K562 (cell line): ENCODE data around the gene FAM193A. TPM values are rescaled to one million over a fixed set of nuclear protein-coding genes. Genes with fewer than 3 reads are reported as not detected.

Experiments
- ATAC-seq: fragments of 200-7000 bp; cut with Tn5 transposase; 3 replicates; pipeline ENCODE4 v1.9.1; 2020; ENCODE audit warnings: moderate library complexity
- BruUV-seq: library from RNA; stranded (reverse); fragments of 400-500 nt; replicated peaks from 2 replicates; lab custom pipeline; 2021; lab: Mats Ljungman, UMichigan
- CTCF ChIA-PET: fragments of 300-600 bp; formaldehyde crosslinking; extraction: SDS; loops from one replicate; lab custom pipeline; 2021; ENCODE audit warnings: low intra/inter-chr PET ratio; lab: Yijun Ruan, JAX
- POLR2A ChIA-PET: fragments of 300-600, 350-650 bp; sonication (Branson Sonifier 250); formaldehyde crosslinking; extraction: SDS; loops from one replicate; lab custom pipeline; 2021; ENCODE audit warnings: antibody characterized with exemption, inconsistent platforms; lab: Yijun Ruan, JAX
- DNase-seq, 4 experiments: peaks; one replicate each; pipeline versions ENCODE4 v3.0.0 to v3.0.0-alpha.2; 2011 to 2018; ENCODE audit warnings: low spot score in 3 of 4, mixed read lengths in 3 of 4; ENCODE audit errors: extremely low read depth in 1 of 4
- FAIRE-seq: peaks from 2 replicates; lab custom pipeline; 2011; peaks lifted over from hg19 to GRCh38; lab: Jason Lieb, UNC
- H2AFZ ChIP-seq: 2 replicates; pipeline ENCODE4 v1.6.0; 2011; ENCODE audit warnings: low read depth, low read length, control low read depth, inconsistent platforms
- H3K27ac ChIP-seq: fragments of 200-600 bp; 3 replicates; pipeline ENCODE4 v1.8.0; 2011; ENCODE audit warnings: low read depth, mild to moderate bottlenecking, control low read depth, inconsistent platforms, low read length, moderate library complexity, mixed read lengths; ENCODE audit errors: extremely low read depth
- H3K27me3 ChIP-seq, 2 experiments: fragments of 300-600 bp in 1 of 2; 2 replicates in 1 of 2; 3 replicates in 1 of 2; pipeline versions ENCODE4 v1.6.0 to v1.8.0; 2011; ENCODE audit warnings: inconsistent platforms in 2 of 2, low read length in 2 of 2, mild to moderate bottlenecking in 1 of 2, mixed read lengths in 1 of 2, moderate library complexity in 1 of 2; ENCODE audit not compliant: control insufficient read depth in 2 of 2, insufficient read depth in 2 of 2
- H3K36me3 ChIP-seq: fragments of 300-600 bp; 3 replicates; pipeline ENCODE4 v1.8.0; 2011; ENCODE audit warnings: mild to moderate bottlenecking, low read length, inconsistent platforms; ENCODE audit not compliant: control insufficient read depth, insufficient read depth
- H3K4me1 ChIP-seq, 2 experiments: fragments of 200-600 bp in 1 of 2; replicated peaks in 1 of 2; 2 replicates in 1 of 2; 3 replicates in 1 of 2; pipeline versions ENCODE4 v1.5.1 to v1.8.0; 2011; ENCODE audit warnings: inconsistent platforms in 2 of 2, low read length in 2 of 2, mild to moderate bottlenecking in 1 of 2, mixed read lengths in 1 of 2, moderate library complexity in 1 of 2; ENCODE audit not compliant: control insufficient read depth in 2 of 2, insufficient read depth in 2 of 2
- H3K4me2 ChIP-seq: 2 replicates; pipeline ENCODE4 v1.6.1; 2011; ENCODE audit warnings: low read length, control low read depth, inconsistent platforms, mixed read lengths; ENCODE audit not compliant: insufficient read depth
- H3K4me3 ChIP-seq: fragments of 200-600 bp; sonication (generic), shearing (Covaris generic); 2 replicates; pipeline ENCODE4 v1.5.1; 2016; ENCODE audit warnings: control low read depth, inconsistent platforms
- H3K79me2 ChIP-seq: fragments of 200-600 bp; 3 replicates; pipeline ENCODE4 v1.8.0; 2011; ENCODE audit warnings: low read length, inconsistent platforms; ENCODE audit not compliant: control insufficient read depth, insufficient read depth
- H3K9ac ChIP-seq, 2 experiments: 2 replicates each; pipeline versions ENCODE4 v1.6.0 to v1.6.1; 2011; ENCODE audit warnings: low read depth in 2 of 2, low read length in 2 of 2, control low read depth in 1 of 2, inconsistent platforms in 1 of 2, mild to moderate bottlenecking in 1 of 2, mixed read lengths in 1 of 2; ENCODE audit not compliant: insufficient read depth in 1 of 2
- H3K9me1 ChIP-seq: one replicate; pipeline ENCODE4 v1.6.0; 2011; ENCODE audit warnings: inconsistent platforms, mild to moderate bottlenecking, low read length, moderate library complexity; ENCODE audit not compliant: control insufficient read depth, insufficient read depth
- H3K9me3 ChIP-seq: replicated peaks from 2 replicates; pipeline ENCODE4 v1.5.1; 2011; ENCODE audit warnings: low read depth, low read length, inconsistent platforms; ENCODE audit not compliant: control insufficient read depth, insufficient read depth
- H4K20me1 ChIP-seq: replicated peaks from 2 replicates; pipeline ENCODE4 v1.6.1; 2011; ENCODE audit warnings: low read length, inconsistent platforms, mixed read lengths; ENCODE audit not compliant: control insufficient read depth, insufficient read depth
- CSDE1 ChIP-seq, 2 experiments: fragments of 450-650 bp; IDR thresholded peaks; 2 replicates each; pipeline ENCODE4 v1.6.1; 2016; ENCODE audit warnings: mild to moderate bottlenecking in 1 of 2
- HMG20A ChIP-seq: fragments of 450-650 bp; formaldehyde crosslinking; conservative IDR thresholded peaks from 2 replicates; pipeline ENCODE4 v1.4.0; 2020; ENCODE audit warnings: mild to moderate bottlenecking, mixed read lengths
- POLR2G ChIP-seq: fragments of 200-400 bp; formaldehyde crosslinking; IDR thresholded peaks from 2 replicates; pipeline ENCODE4 v1.6.1; 2017; ENCODE audit warnings: low read depth, mild to moderate bottlenecking, antibody characterized with exemption, low read length, moderate library complexity
- TARDBP ChIP-seq: fragments of 450-650 bp; IDR thresholded peaks from 2 replicates; pipeline ENCODE4 v1.6.1; 2016
- YY1 ChIP-seq, 3 experiments: IDR thresholded peaks; 2 replicates each; pipeline ENCODE4 v1.6.1; 2011; ENCODE audit warnings: low read length in 2 of 3, mild to moderate bottlenecking in 2 of 3, moderate library complexity in 2 of 3, borderline replicate concordance in 1 of 3, control low read depth in 1 of 3, low read depth in 1 of 3; ENCODE audit not compliant: insufficient read depth in 3 of 3, insufficient replicate concordance in 2 of 3, control insufficient read depth in 1 of 3, insufficient read length in 1 of 3; ENCODE audit errors: extremely low read depth in 1 of 3
- ZNF583 ChIP-seq: fragments of 250-450 bp; sonication (Bioruptor Pico); IDR thresholded peaks from 2 replicates; pipeline ENCODE4 v1.4.0; 2020
- WGBS: fragments of 100-300 bp; shearing (Covaris generic); methylation state at CpG from one replicate; pipeline ENCODE4 v1.1.6; 2016; ENCODE audit warnings: low coverage, mixed read lengths; ENCODE audit not compliant: insufficient coverage; ENCODE audit errors: missing lambda C conversion rate; 5-methylcytosine and 5-hydroxymethylcytosine counted together
- in situ Hi-C: fragments of 300-500 bp; cut with MboI; formaldehyde crosslinking; loops from 4 replicates; pipeline ENCODE4 v1.15.0; 2018; ENCODE audit warnings: inconsistent platforms, mixed read lengths
- intact Hi-C: fragments of 100-400 bp; cut with micrococcal nuclease; formaldehyde crosslinking; loops from 2 replicates; pipeline ENCODE4 v1.14.2; 2022
- polyA plus RNA-seq, 8 experiments: library from polyadenylated mRNA; depleted of rRNA in 4 of 8; stranded (reverse) in 5 of 8; unstranded in 3 of 8; fragments of >200 nt; fragmentation: Nextera tagmentation in 2 of 8; fragmentation: Illumina TruSeq in 1 of 8; extraction: Ambion mirVana in 2 of 8; extraction: Trizol in 1 of 8; gene quantifications; 2 replicates each; pipeline versions ENCODE4 v1.2.1 to v1.2.3, GENCODE V29; 2011 to 2014; ENCODE audit warnings: inconsistent platforms in 1 of 8, missing spikeins in 1 of 8
- total RNA-seq, 7 experiments: library from RNA; depleted of rRNA in 6 of 7; stranded (reverse); fragments of >200 nt in 6 of 7; fragmentation: Illumina TruSeq in 2 of 7; extraction: Trizol in 2 of 7; gene quantifications; 2 replicates each; pipeline versions ENCODE4 v1.2.1 to v1.2.3, GENCODE V29; 2011 to 2021; ENCODE audit warnings: low replicate concordance in 1 of 7
- TF ChIP-seq, protein P1 (sequence below): sonication (generic); IDR thresholded peaks from 2 replicates; pipeline ENCODE4 v1.6.1; 2016
- TF ChIP-seq, protein P2 (sequence below): fragments of 250-450 bp; sonication (Bioruptor Pico); IDR thresholded peaks from 2 replicates; pipeline ENCODE4 v1.8.0; 2021; ENCODE audit warnings: mild to moderate bottlenecking, moderate library complexity

Gene FAM193A
- total and polyA plus RNA-seq, 9 of the 15 experiments (the other 6 are each of a cell fraction or from before 2014, with no cell fraction given): 0.46 to 24.6 (median 9.6) TPM

DNA sequence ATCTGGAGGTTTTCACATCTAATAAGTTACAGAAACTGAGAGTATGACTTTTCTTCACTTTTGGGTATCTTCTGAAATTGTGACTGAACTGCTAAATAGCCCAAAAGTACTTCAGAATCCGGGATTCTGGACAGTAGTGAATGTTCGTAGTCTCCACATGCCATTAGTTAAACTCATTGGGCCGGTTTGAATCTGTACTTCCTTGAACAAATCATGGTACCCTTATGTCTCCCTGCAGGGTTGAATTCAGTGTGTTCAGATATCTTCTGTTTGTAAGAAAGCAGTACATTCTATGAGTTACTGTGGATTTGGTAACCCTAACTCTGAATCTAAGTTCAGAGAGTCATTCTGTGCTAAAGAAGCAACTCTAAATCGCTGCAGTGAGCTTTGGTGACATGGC, 33.6 kb downstream of the FAM193A start:
- no peak overlapping the region for H3K4me3 ChIP-seq
- CTCF ChIA-PET: no interaction called here
- ATAC-seq: no peak
- no peak for FAIRE-seq
- no peak overlapping the region for H3K4me2 ChIP-seq
- in situ Hi-C loops: no loop called here
- H3K9ac ChIP-seq: no peak overlapping the region
- no peak for DNase-seq
- H4K20me1 ChIP-seq: peaks cover 15% of the 10 kb centered on the region; the same call in 1 of the 2 replicates
- intact Hi-C loops: no loop called here
- H3K27me3 ChIP-seq: no peaks in the 10 kb centered on the region
- no TSS peak for BruUV-seq
- H3K27ac ChIP-seq: no peak overlapping the region
- peaks cover 6% of the 10 kb centered on the region for H3K9me1 ChIP-seq
- peaks cover 86% of the 10 kb centered on the region for H3K79me2 ChIP-seq
- TF ChIP-seq, protein P1, sequence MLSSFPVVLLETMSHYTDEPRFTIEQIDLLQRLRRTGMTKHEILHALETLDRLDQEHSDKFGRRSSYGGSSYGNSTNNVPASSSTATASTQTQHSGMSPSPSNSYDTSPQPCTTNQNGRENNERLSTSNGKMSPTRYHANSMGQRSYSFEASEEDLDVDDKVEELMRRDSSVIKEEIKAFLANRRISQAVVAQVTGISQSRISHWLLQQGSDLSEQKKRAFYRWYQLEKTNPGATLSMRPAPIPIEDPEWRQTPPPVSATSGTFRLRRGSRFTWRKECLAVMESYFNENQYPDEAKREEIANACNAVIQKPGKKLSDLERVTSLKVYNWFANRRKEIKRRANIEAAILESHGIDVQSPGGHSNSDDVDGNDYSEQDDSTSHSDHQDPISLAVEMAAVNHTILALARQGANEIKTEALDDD: no peak
- TF ChIP-seq HMG20A (CRISPR knock-in tag): no peak
- TF ChIP-seq, protein P2, sequence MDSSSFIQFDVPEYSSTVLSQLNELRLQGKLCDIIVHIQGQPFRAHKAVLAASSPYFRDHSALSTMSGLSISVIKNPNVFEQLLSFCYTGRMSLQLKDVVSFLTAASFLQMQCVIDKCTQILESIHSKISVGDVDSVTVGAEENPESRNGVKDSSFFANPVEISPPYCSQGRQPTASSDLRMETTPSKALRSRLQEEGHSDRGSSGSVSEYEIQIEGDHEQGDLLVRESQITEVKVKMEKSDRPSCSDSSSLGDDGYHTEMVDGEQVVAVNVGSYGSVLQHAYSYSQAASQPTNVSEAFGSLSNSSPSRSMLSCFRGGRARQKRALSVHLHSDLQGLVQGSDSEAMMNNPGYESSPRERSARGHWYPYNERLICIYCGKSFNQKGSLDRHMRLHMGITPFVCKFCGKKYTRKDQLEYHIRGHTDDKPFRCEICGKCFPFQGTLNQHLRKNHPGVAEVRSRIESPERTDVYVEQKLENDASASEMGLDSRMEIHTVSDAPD: no peak
- TF ChIP-seq TARDBP: no peak
- TF ChIP-seq ZNF583 (CRISPR knock-in tag): no peak
- no peak for TF ChIP-seq POLR2G
- no peak for TF ChIP-seq CSDE1 (IDR thresholded peaks at IDR 0.05)
- TF ChIP-seq YY1 (IDR thresholded peaks at IDR 0.05; ENCODE audit: borderline replicate concordance in 1 of 3, control insufficient read depth in 1 of 3, extremely low read depth in 1 of 3, insufficient read depth in 3 of 3, insufficient read length in 1 of 3, insufficient replicate concordance in 2 of 3, low read depth in 1 of 3, low read length in 2 of 3): no peak
- TF ChIP-seq, all 486 proteins: peak for 0
- Histone ChIP-seq H2AFZ (no peak overlapping the region), H3K36me3 (peaks cover 8% of the 10 kb centered on the region; the same call in 2 of the 3 replicates), H3K9me3 (no peaks in the 10 kb centered on the region), H3K4me1 (peaks cover 12 to 14% of the 10 kb centered on the region in 2 experiments; a peak in 4 of 5 replicates)
- POLR2A ChIA-PET: interaction anchor here (0.6 kb wide), 1 partner anchor 52 kb away, joined by 4 read pairs; no protein-coding TSS in a partner anchor
- WGBS: 82% methylated on average over 4 of the region's 4 CpGs
